GM19328 (cell line): Measurements from ENCODE around the gene NNAT.
"Not testable (repeated sequence)": the region's sequence is repeated elsewhere in the genome, so short reads cannot be mapped to it uniquely, and the experiment has no call there.

ENCODE experiments used
- ATAC-seq: cut with Tn5 transposase; IDR thresholded peaks from one replicate; pipeline ENCODE4 v1.9.1; 2021; ENCODE audit warnings: mild to moderate bottlenecking, moderate library complexity; ENCODE audit not compliant: unreplicated experiment

The NNAT gene

GRCh38 chr20:37539424-37539823 lies 18.4 kb downstream of the NNAT start:
- no peak for ATAC-seq

- ATAC-seq: no peak
These were observed 19.0 kb downstream of the NNAT start for GRCh38 chr20:37540001-37540400.

GRCh38 chr20:37540838-37541237 lies 19.8 kb downstream of the NNAT start:
- not testable (repeated sequence) for ATAC-seq

GRCh38 chr20:37541326-37541725 lies 20.3 kb downstream of the NNAT start:
- ATAC-seq: no peak

GRCh38 chr20:37542281-37542680 lies 21.2 kb downstream of the NNAT start:
- ATAC-seq: no peak

GRCh38 chr20:37543828-37544227 lies 22.8 kb downstream of the NNAT start:
- no peak for ATAC-seq

- ATAC-seq: no peak
These were observed 23.3 kb downstream of the NNAT start for GRCh38 chr20:37544386-37544785.

GRCh38 chr20:37545516-37545915 lies 24.5 kb downstream of the NNAT start:
- no peak for ATAC-seq

- ATAC-seq: no peak
These were observed 26.9 kb downstream of the NNAT start for GRCh38 chr20:37547912-37548311.

- not testable (repeated sequence) for ATAC-seq
These were observed 29.3 kb downstream of the NNAT start for GRCh38 chr20:37550101-37550920.

GRCh38 chr20:37551660-37552059 lies 30.6 kb downstream of the NNAT start:
- ATAC-seq: not testable (repeated sequence)

- no peak for ATAC-seq
These were observed 31.4 kb downstream of the NNAT start for GRCh38 chr20:37552415-37552814.

GRCh38 chr20:37554721-37555298 lies 33.8 kb downstream of the NNAT start:
- ATAC-seq: not testable (repeated sequence)

- ATAC-seq: no peak
These were observed 35.5 kb downstream of the NNAT start for GRCh38 chr20:37556538-37556937.

GRCh38 chr20:37558306-37558705 lies 37.3 kb downstream of the NNAT start:
- no peak for ATAC-seq

GRCh38 chr20:37558779-37559178 lies 37.7 kb downstream of the NNAT start:
- ATAC-seq: no peak

GRCh38 chr20:37559312-37560027 lies 38.4 kb downstream of the NNAT start:
- ATAC-seq: no peak

GRCh38 chr20:37560629-37561028 lies 39.6 kb downstream of the NNAT start:
- no peak for ATAC-seq

GRCh38 chr20:37562695-37563480 lies 41.8 kb downstream of the NNAT start:
- no peak for ATAC-seq

GRCh38 chr20:37564016-37564387 lies 43.0 kb downstream of the NNAT start:
- no peak for ATAC-seq
